HG03432 (cell line): ENCODE data around the gene NUDT1.
A peak's percentile ranks its signal among the peaks of the same experiment; 100 is the strongest.

Experiments
- ATAC-seq: cut with Tn5 transposase; IDR thresholded peaks from one replicate; pipeline ENCODE4 v1.9.1; 2021; ENCODE audit warnings: mild to moderate bottlenecking, moderate library complexity; ENCODE audit not compliant: unreplicated experiment

The NUDT1 gene

GRCh38 chr7:2241580-2242540, at the start of gene NUDT1, which contains the start of gene MRM2:
Gene NUDT1 (plus strand): TSS chr7:2242226. CDS start chr7:2244575, 2,349 bp downstream.
Gene MRM2 (minus strand): TSS chr7:2242205. CDS start chr7:2242169, 36 bp downstream.
- peak; percentile 73 for ATAC-seq

- ATAC-seq, result no peak
These were observed 49.0 kb upstream of the NUDT1 start for GRCh38 chr7:2192831-2193534.

DNA sequence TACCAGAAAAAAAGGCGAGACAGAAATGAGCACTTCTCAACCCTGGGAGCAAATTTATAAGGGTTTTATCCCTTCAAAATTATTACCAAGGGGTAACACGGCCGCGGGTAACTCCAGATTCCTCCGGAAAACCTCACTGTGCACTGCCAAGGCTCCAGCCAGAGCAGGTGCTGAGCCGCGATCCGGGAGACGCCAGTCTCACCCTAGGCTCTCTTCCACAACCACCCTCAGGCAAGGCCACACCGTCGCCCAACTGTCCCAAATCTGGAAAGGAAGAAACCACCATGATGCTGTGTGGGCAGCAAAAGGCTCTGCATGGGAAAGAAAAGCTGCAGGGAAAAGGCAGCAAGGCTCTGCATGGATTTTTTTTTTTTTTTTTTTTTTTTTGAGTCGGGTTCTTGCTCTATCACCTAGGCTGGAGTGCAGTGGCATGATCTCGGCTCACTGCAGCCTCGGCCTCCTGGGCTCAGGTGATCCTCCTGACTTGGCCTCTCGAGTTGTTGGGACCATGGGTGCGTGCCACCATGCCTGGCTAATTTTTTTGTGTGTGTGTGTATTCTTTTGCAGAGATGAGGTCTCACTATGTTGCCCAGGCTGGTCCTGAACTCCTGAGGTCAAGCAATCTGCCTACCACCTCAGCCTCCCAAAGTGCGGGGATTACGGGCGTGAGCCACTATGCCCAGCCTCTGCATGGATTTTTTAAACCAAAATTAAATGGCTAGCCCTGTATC, 48.3 kb upstream of the NUDT1 start:
- ATAC-seq, result no peak

- ATAC-seq, result no peak
These were observed 46.4 kb upstream of the NUDT1 start for GRCh38 chr7:2195400-2196246.

- no peak for ATAC-seq
These were observed 45.3 kb upstream of the NUDT1 start for GRCh38 chr7:2196381-2197378.

GRCh38 chr7:2197436-2198155, 44.4 kb upstream of the NUDT1 start:
- no peak for ATAC-seq

DNA sequence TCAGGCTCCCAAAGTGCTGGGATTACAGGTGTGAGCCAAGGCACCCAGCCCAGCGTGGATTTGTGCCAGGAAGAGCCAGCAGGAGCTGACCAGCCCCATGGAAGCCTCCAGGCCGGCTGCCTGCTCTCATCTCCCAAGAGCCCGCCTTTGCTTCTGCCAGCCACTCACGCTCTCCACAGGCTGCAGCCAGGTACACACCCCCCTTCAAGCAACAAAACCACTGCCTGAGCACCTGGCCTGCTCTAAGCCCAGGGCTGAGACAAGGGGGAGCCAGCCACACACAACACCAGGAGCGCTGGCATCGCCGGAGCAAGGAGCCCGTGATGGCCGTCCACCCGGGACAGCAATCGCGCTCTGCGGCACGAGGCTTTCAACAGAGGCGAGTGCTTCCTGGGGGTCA, 43.8 kb upstream of the NUDT1 start:
- ATAC-seq, result no peak

GRCh38 chr7:2198760-2199159, 43.3 kb upstream of the NUDT1 start:
- ATAC-seq, result no peak

GRCh38 chr7:2199528-2199927, 42.5 kb upstream of the NUDT1 start:
- no peak for ATAC-seq

DNA sequence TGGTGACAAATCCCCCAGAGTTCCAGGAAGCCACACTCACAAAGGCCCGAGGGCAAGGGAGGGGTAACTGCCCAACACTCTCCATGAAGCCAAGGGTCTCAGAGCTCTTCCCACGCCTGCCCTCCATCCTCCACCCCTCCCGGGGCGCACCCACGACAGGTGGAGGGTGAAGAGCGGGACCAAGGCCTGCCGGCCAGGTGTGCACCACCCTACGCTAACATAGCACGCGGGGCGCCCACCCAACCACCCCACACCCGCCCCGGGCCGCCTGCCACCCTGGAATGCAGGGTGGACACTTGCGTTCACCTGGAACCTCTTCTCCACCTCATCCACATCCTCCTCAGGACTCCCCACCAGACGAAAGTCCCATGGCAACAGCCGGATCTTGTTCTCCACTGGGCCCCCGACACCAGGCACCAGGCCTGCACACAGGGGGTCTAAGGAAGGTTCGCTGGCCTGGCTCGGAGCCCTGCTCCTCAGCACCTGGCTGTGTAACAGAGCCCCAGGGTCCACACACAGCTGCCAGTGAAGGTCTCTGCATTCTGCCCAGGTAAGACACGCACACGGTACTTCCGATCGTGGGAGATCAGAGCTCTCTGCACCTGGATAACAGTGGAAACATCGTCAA, 42.0 kb upstream of the NUDT1 start:
- ATAC-seq, result no peak

- ATAC-seq, result no peak
These were observed 41.4 kb upstream of the NUDT1 start for GRCh38 chr7:2200584-2200980.

DNA sequence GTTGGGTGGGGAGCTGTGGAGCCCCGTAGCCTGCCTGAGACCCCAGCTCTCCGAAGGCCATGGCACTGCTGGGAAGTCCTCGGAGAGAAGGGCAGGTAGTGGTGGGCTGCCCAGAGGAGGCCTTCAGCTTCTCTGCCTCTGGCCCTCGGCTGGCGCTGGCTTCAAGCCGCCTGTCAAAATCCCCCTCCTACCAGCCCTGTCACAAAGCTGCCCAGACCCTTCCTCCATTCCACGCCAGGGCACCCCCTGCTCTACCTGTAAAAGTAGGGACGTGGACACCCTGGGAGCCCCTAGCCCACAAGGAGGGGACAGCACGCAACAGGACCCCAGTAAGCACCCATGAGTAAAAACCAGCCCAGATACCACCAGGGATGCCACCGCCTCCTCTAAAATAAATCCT, 40.9 kb upstream of the NUDT1 start:
- ATAC-seq, result no peak

DNA sequence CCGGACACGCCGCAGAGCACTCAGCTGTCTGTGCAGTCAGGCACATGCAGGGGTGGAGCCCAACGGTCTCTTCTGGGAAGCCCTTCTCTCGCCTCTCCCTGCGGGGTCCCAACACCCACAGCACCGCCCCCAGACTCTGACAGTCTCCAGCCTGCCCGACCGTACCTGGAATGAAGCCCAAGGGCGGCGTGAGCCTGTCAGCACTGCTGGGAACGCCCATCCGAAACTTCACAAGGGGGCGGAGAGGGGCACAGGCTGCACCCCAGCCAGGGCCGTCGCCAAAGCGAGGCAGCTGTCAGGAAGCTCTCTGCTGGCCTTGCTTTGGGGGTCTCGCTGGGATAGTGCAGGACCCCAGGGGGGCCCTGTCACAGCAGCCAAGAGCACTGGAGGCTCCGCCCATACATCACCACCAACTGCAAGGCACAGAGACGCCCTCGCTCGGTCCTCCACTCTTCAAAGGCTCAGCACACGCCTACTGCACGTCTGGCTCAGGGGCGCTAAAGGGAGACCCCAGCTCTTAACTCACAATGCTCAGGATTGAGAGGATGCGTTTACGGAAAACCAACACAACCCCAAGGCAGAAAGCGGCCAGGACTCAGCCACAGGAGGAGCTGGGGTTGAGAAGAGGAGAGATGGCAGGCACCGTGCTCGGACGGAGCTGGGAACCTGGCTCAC, 40.2 kb upstream of the NUDT1 start:
- ATAC-seq, result no peak

- ATAC-seq, result no peak
These were observed 39.7 kb upstream of the NUDT1 start for GRCh38 chr7:2202361-2202761.

DNA sequence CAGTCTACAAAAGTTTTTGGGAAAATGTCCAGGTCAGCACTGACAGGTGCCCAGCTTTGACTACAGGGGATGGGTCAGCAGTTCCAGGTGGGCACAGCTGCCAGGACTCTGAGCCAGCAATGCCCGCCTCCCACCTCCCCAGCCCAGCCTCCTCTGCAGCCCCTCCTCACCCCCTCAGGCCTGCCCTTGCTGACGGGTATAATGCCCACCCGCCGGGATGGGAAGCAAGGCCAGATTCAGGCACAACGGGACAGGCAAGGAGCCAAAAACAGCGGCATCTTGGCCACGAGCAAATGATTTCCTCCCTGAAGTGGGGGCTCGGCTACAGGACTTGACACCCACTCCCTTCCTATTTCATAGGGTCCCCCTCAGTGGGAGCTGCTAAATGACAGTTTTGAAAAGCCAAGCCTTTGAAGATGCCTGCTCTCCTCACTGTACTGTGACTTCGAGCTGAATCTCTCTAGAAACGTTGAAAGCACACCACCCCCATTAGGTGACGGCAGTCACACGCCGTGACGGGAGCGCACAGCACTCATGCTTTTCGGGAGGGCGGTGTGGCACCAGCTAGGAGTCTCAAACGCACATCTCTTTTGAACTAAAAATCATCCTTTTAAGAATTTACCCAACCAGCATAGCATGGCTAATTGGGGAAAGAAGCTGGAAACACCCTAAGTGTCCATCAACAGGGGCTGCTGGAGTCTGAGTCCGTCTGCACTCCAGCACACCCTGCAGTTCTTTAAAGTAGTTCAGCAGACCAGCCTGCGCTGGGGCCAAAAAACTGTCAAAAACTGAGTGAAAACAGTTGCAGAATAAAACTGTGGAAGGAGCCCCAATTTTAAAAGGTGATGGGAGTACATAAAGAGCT, 38.9 kb upstream of the NUDT1 start:
- no peak for ATAC-seq

DNA sequence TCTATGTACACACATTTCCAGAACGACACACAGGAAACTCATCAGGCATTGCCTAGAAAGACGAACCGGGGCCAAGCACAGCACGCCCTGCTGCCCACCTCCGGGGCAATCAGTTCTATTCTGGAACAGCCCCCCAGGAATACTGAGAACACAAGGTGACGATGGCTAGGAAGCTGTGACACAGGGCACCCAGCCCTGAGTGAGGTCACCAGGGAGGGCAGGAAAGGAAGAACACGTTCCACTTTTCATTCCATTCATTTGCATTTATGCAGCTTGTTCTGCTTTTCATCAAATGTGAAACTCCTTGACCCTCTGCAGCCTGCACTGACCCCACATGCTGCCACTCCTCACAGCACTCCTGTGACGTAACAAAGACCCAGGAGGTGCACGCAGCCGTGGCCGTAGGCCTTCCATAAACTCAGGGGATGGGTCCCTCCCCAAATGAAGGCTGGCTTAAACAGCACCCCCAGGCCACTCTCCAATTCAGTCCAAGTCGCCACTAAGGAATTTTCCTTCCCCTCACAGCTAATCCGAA, 38.2 kb upstream of the NUDT1 start:
- ATAC-seq, result no peak
